K562 (cell line): Measurements from ENCODE around the gene LITAF.

ENCODE experiments used
- CHD4 ChIP-seq: fragments of 200-600 bp; sonication (generic); IDR thresholded peaks from 3 replicates; pipeline ENCODE4 v1.6.1; 2012; ENCODE audit warnings: low read depth, mild to moderate bottlenecking, mixed read lengths, low read length, inconsistent platforms; ENCODE audit not compliant: insufficient read depth, insufficient replicate concordance, poor library complexity, severe bottlenecking
- CTCF ChIP-seq, 3 experiments: IDR thresholded peaks in 2 of 3; conservative IDR thresholded peaks in 1 of 3; 2 replicates each; pipeline ENCODE4 v1.5.1; 2011 to 2012; ENCODE audit warnings: low read length in 3 of 3, mild to moderate bottlenecking in 3 of 3, control low read depth in 2 of 3, improper control_type of control experiment in 1 of 3, inconsistent platforms in 1 of 3, low read depth in 1 of 3, mixed read lengths in 1 of 3, moderate library complexity in 1 of 3; ENCODE audit not compliant: insufficient read depth in 2 of 3
- FOXJ3 ChIP-seq: sonication (generic); formaldehyde crosslinking; IDR thresholded peaks from 2 replicates; pipeline ENCODE4 v1.4.0; 2020; ENCODE audit warnings: mild to moderate bottlenecking, missing genetic modification reagents
- HCFC1 ChIP-seq: IDR thresholded peaks from 2 replicates; pipeline ENCODE4 v1.6.1; 2012; ENCODE audit warnings: low read depth, low read length, improper control_type of control experiment
- JUND ChIP-seq, 2 experiments: IDR thresholded peaks; 2 replicates in 1 of 2; 3 replicates in 1 of 2; pipeline ENCODE4 v1.6.1; 2011; ENCODE audit warnings: borderline replicate concordance in 2 of 2, low read depth in 2 of 2, low read length in 2 of 2, improper control_type of control experiment in 1 of 2, missing biosample characterization in 1 of 2, missing genetic modification characterization in 1 of 2, missing genetic modification reagents in 1 of 2
- NR2C2 ChIP-seq, 2 experiments: fragments of 200-800 bp in 1 of 2; sonication (Bioruptor generic) in 1 of 2; sonication (generic) in 1 of 2; formaldehyde crosslinking in 1 of 2; IDR thresholded peaks; 2 replicates each; pipeline versions ENCODE4 v1.6.1 to v1.8.0; 2016 to 2022; ENCODE audit warnings: mild to moderate bottlenecking in 1 of 2, missing compliant biosample characterization in 1 of 2, missing genetic modification characterization in 1 of 2, missing genetic modification reagents in 1 of 2
- POLR2A ChIP-seq: fragments of 450-650 bp; conservative IDR thresholded peaks from 2 replicates; pipeline ENCODE4 v1.6.1; 2016
- RAD21 ChIP-seq, 2 experiments: fragments of 250-450 bp in 1 of 2; fragments of 450-650 bp in 1 of 2; sonication (Bioruptor Pico) in 1 of 2; formaldehyde crosslinking in 1 of 2; IDR thresholded peaks in 1 of 2; conservative IDR thresholded peaks in 1 of 2; 2 replicates each; pipeline versions ENCODE4 v1.4.0 to v1.8.0; 2020 to 2022; ENCODE audit warnings: mild to moderate bottlenecking in 2 of 2, moderate library complexity in 1 of 2
- SMARCC2 ChIP-seq: fragments of 450-650 bp; IDR thresholded peaks from 2 replicates; pipeline ENCODE4 v1.6.1; 2017; ENCODE audit warnings: antibody characterized with exemption, moderate library complexity, mild to moderate bottlenecking, low read depth
- TCF7 ChIP-seq: sonication (generic); IDR thresholded peaks from 2 replicates; pipeline ENCODE4 v1.6.1; 2016; ENCODE audit warnings: antibody characterized with exemption, borderline replicate concordance
- ZNF239 ChIP-seq: fragments of 250-450 bp; sonication (Bioruptor Pico); IDR thresholded peaks from 2 replicates; pipeline ENCODE4 v1.4.0; 2020; ENCODE audit warnings: mild to moderate bottlenecking
- ZNF274 ChIP-seq: IDR thresholded peaks from 2 replicates; pipeline ENCODE4 v1.6.1; 2011; ENCODE audit warnings: low read depth, mild to moderate bottlenecking, low read length, moderate library complexity, borderline replicate concordance
- ZNF407 ChIP-seq: fragments of 450-650 bp; IDR thresholded peaks from 2 replicates; pipeline ENCODE4 v1.6.1; 2016; ENCODE audit warnings: low read depth
- ZNF830 ChIP-seq: fragments of 250-450 bp; sonication (Bioruptor Pico); IDR thresholded peaks from 2 replicates; pipeline ENCODE4 v1.5.0; 2021; ENCODE audit warnings: mild to moderate bottlenecking

GRCh38 chr16:11524098-11524760 lies 62.5 kb downstream of the LITAF start:
- TF ChIP-seq ZNF830 (CRISPR knock-in tag) (no peak), ZNF239 (CRISPR knock-in tag) (no peak), RAD21 (CRISPR knock-in tag; conservative IDR thresholded peaks at IDR 0.05 in 1 of 2, IDR thresholded peaks at IDR 0.05 in 1 of 2) (no peak), POLR2A (no peak), FOXJ3 (CRISPR knock-in tag) (no peak), CTCF (IDR thresholded peaks at IDR 0.05 in 2 of 3, conservative IDR thresholded peaks at IDR 0.05 in 1 of 3; ENCODE audit: insufficient read depth in 2 of 3, low read depth in 1 of 3, low read length in 3 of 3) (no peak), HCFC1 (no peak), JUND (IDR thresholded peaks at IDR 0.05; ENCODE audit: borderline replicate concordance, low read depth, low read length) (no peak), JUND (tag; IDR thresholded peaks at IDR 0.05; ENCODE audit: borderline replicate concordance, low read depth, low read length) (no peak), CHD4 (no peak), ZNF274 (no peak), ZNF407 (no peak), NR2C2 (CRISPR knock-in tag; IDR thresholded peaks at IDR 0.05) (no peak), NR2C2 (tag; IDR thresholded peaks at IDR 0.05) (no peak), TCF7 (no peak), SMARCC2 (no peak)
